HepG2 (cell line): ENCODE results near the gene GGTLC2. TPM values are rescaled to one million over a fixed set of nuclear protein-coding genes. Genes with fewer than 3 reads are reported as not detected.

ENCODE experiments used
- CTCF ChIP-seq: sonication (generic); formaldehyde crosslinking; IDR thresholded peaks from 2 replicates; pipeline ENCODE4 v1.5.0; 2020; ENCODE audit warnings: mild to moderate bottlenecking, missing genetic modification reagents, moderate library complexity
- HBP1 ChIP-seq: IDR thresholded peaks from 2 replicates; pipeline ENCODE4 v1.6.1; 2016; ENCODE audit warnings: low read depth, control low read depth
- KAT2B ChIP-seq: fragments of 150-350 bp; IDR thresholded peaks from 2 replicates; pipeline ENCODE4 v1.6.1; 2014; ENCODE audit warnings: low read depth, low read length, borderline replicate concordance
- MLXIP ChIP-seq: sonication (generic); formaldehyde crosslinking; IDR thresholded peaks from 2 replicates; pipeline ENCODE4 v1.9.0; 2021; ENCODE audit warnings: missing genetic modification reagents, borderline replicate concordance
- PBX3 ChIP-seq: sonication (generic); formaldehyde crosslinking; IDR thresholded peaks from 2 replicates; pipeline ENCODE4 v1.8.1; 2023; ENCODE audit warnings: missing genetic modification reagents, inconsistent platforms, borderline replicate concordance
- PHF8 ChIP-seq: sonication (generic); formaldehyde crosslinking; IDR thresholded peaks from 2 replicates; pipeline ENCODE4 v1.5.0; 2020; ENCODE audit warnings: missing genetic modification reagents
- SALL1 ChIP-seq: sonication (generic); formaldehyde crosslinking; IDR thresholded peaks from 2 replicates; pipeline ENCODE4 v1.8.0; 2022; ENCODE audit warnings: mild to moderate bottlenecking, missing genetic modification reagents
- TARDBP ChIP-seq: sonication (generic); formaldehyde crosslinking; IDR thresholded peaks from 2 replicates; pipeline ENCODE4 v1.8.0; 2022; ENCODE audit warnings: mild to moderate bottlenecking, missing genetic modification reagents
- ZC3H4 ChIP-seq: sonication (generic); formaldehyde crosslinking; IDR thresholded peaks from 2 replicates; pipeline ENCODE4 v1.4.0; 2020; ENCODE audit warnings: missing genetic modification reagents, borderline replicate concordance
- ZFP90 ChIP-seq: sonication (generic); formaldehyde crosslinking; IDR thresholded peaks from 2 replicates; pipeline ENCODE4 v1.8.0; 2022; ENCODE audit warnings: missing genetic modification reagents, mild to moderate bottlenecking, inconsistent platforms, borderline replicate concordance
- ZMAT5 ChIP-seq: sonication (generic); formaldehyde crosslinking; IDR thresholded peaks from 2 replicates; pipeline ENCODE4 v1.5.0; 2020; ENCODE audit warnings: mild to moderate bottlenecking, low read depth, missing genetic modification reagents, borderline replicate concordance
- ZMYM4 ChIP-seq: sonication (generic); formaldehyde crosslinking; IDR thresholded peaks from 2 replicates; pipeline ENCODE4 v1.8.1; 2023; ENCODE audit warnings: mild to moderate bottlenecking, missing genetic modification reagents
- ZNF20 ChIP-seq: sonication (generic); formaldehyde crosslinking; IDR thresholded peaks from 2 replicates; pipeline ENCODE4 v1.4.0; 2020; ENCODE audit warnings: mild to moderate bottlenecking, moderate library complexity, missing genetic modification reagents
- ZNF557 ChIP-seq: sonication (generic); formaldehyde crosslinking; IDR thresholded peaks from 2 replicates; pipeline ENCODE4 v1.4.0; 2020; ENCODE audit warnings: missing genetic modification reagents
- polyA plus RNA-seq, 8 experiments: library from polyadenylated mRNA; depleted of rRNA in 3 of 8; stranded (reverse) in 7 of 8; unstranded in 1 of 8; fragments of >200 nt; fragmentation: Illumina TruSeq in 4 of 8; extraction: Trizol in 4 of 8; gene quantifications; 2 replicates each; pipeline versions ENCODE4 v1.2.1 to v1.2.3, GENCODE V29; 2011 to 2016; ENCODE audit warnings: low read depth in 4 of 8, missing spikeins in 1 of 8, mixed read lengths in 1 of 8; ENCODE audit not compliant: insufficient read depth in 1 of 8
- total RNA-seq, 5 experiments: library from RNA; depleted of rRNA; stranded (reverse); fragments of >200 nt; fragmentation: Illumina TruSeq; extraction: Trizol; gene quantifications; 2 replicates each; pipeline ENCODE4 v1.2.3, GENCODE V29; 2016; ENCODE audit warnings: low read depth in 1 of 5

Gene GGTLC2
- total and polyA plus RNA-seq, 2 of the 13 experiments (the other 11 are each of a cell fraction or from before 2014, with no cell fraction given): not detected

- TF ChIP-seq PBX3 (CRISPR knock-in tag) (no peak), PHF8 (CRISPR knock-in tag) (no peak), ZMYM4 (CRISPR knock-in tag) (no peak), TARDBP (CRISPR knock-in tag) (no peak), HBP1 (no peak), ZNF557 (CRISPR knock-in tag) (no peak), ZFP90 (no peak), CTCF (CRISPR knock-in tag) (peak; percentile 77), KAT2B (no peak), ZNF20 (CRISPR knock-in tag) (no peak), MLXIP (no peak), ZMAT5 (CRISPR knock-in tag) (no peak), SALL1 (CRISPR knock-in tag) (peak; percentile 15; the same call in 1 of the 2 replicates), ZC3H4 (CRISPR knock-in tag) (no peak)
Measured at GRCh38 chr22:22666307-22667091, 22.1 kb downstream of the GGTLC2 start (continued).
